NCI-H146 treated with DMSO at 0.1 percent for 48 hours (cell line): ENCODE measurements around the gene TACSTD2.
"Not testable (repeated sequence)": the region's sequence is repeated elsewhere in the genome, so short reads cannot be mapped to it uniquely, and the experiment has no call there.

Experiments used
- DNase-seq: peaks from one replicate; lab custom pipeline; 2025; ENCODE audit not compliant: unreplicated experiment; lab: John Stamatoyannopoulos, UW

The TACSTD2 gene

DNA sequence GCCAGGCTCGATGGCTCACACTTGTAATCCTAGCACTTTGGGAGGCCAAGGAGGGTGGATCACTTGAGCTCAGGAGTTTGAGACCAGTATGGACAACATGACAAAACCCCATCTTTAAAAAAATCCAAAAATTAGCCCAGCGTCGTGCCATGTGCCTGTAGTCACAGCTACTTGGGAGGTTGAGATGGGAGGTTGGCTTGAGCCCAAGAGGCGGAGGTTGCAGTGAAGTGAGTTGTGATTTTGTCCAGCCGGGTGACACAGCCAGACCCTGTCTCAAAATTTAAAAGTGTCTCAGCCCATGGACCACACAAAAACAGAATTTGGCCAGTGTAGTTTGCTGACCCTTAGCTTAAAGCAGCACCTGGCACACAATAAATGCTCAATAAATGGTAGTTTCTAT lies 11.3 kb upstream of the TACSTD2 start:
- DNase-seq = no peak

- DNase-seq = no peak
These were observed 10.6 kb upstream of the TACSTD2 start for GRCh38 chr1:58587667-58588066.

GRCh38 chr1:58586271-58586670 lies 9.2 kb upstream of the TACSTD2 start:
- DNase-seq = no peak

DNA sequence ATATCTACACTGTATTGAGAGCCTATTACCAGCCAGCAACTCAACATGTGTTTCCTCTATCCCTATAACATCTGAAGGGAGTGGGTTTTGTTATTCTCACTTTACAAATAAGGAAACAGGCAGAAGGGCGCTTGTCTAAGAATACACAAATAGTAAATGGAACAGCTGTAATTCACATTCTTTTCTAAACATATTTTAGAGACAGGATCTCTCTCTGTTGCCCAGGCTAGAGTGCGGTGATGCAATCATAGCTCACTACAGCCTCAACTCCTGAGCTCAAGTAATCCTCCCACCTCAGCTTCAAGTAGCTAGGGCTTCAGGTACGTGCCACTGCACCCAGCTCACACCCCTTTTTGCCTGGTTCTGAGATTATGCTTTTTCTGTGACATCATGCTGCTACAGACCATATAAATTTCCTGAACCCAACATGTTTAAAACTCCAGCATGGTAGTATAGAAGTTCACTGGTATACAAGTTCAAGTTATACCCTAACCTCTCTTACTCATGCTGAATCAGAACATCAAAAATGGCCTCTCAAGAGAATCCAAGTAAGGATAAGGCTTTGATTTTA lies 8.6 kb upstream of the TACSTD2 start:
- DNase-seq = no peak

DNA sequence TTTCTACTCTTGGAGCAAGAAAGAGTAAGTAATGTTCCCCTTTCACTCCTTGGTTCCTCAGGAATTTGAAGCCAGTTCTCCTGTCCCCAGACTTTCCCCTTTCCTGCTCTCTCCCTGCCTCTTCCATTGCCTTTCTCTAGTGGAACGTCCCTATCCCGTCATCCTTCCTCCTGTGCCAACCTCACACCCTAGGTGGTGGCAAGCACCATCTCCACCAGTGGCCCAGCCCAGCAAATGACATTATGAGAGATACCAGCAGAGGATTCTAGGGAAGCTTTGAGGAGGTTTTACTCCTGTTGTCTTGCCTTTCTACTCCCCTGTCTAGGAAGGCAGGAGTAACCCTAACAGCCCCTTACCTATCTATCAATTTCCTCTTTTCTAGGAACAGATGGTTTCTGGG lies 8.1 kb upstream of the TACSTD2 start:
- DNase-seq = no peak

DNA sequence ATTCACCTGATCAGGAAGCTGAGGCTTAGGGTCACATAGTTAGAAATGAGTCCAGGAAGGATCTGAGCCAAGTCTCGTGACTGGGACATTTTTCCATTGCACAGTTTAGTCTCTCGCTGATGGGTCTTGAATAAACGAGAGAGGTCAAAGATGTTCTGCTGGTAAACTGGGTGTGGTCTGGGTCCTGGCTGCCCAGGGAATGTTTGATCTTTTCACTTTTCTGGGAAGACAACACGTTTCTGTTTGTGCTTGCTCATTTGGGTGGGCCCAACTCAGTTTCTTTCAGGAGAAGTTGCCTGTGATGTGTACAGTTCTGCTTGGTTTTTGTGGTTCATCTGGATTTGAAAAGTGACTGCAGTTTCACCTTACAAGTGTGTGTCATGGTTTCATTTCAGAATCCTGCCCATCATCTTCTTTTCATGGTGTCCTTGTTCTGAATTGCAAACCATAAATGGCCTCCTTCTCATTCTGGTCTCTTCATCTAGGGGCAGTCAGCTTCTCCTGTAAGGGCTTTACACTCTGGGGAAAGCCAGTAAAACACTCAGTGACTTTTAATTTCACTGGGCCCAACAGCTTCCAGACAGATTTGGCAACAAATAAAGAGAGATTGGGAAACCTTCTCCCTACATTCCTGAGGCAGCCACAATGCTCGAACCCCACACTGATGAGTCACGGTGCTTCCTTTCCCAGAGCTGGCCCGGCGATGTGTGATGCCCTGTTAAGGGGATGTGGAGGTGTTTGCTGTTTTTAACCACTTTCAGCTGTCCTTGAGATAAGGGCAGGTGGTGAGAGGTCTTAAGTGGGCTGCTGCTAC lies 7.2 kb upstream of the TACSTD2 start:
- no peak for DNase-seq

GRCh38 chr1:58583496-58583895 lies 6.4 kb upstream of the TACSTD2 start:
- DNase-seq = no peak

DNA sequence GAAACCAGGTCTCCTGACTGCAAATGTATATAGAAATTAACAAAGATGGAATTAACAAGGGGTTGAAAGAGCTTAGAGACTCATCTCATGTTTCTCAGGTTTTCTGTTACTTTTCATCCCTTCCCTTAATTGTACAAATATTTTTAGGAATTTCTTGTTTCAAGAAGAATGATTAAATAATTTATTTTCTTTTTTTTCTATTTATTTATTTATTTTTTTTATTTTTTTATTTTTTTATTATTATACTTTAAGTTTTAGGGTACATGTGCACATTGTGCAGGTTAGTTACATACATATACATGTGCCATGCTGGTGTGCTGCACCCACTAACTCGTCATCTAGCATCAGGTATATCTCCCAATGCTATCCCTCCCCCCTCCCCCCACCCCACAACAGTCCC lies 5.1 kb upstream of the TACSTD2 start:
- DNase-seq = not testable (repeated sequence)

- DNase-seq = no peak
These were observed 4.6 kb upstream of the TACSTD2 start for GRCh38 chr1:58581641-58582040.

DNA sequence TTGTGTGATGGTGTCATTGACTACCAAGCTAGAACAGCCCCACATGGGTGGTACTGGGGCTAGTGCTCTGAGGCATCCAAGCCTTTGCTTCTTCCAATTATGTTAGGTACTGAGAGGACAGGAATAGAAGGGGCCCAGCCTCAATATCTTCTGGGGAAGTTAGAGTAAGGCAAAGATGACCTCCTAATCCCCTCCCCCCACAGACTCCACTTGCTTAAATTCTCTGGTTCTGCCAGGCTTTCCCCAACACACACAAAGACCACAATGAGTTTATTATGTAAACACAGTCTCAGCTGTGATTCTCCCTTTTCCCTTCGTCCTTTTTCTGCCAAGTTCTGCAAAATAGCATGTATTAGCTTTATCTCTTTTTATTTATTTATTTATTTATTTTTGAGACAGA lies 3.1 kb upstream of the TACSTD2 start:
- no peak for DNase-seq

- DNase-seq = no peak
These were observed 590 bp upstream of the TACSTD2 start for GRCh38 chr1:58577654-58578030.

DNA sequence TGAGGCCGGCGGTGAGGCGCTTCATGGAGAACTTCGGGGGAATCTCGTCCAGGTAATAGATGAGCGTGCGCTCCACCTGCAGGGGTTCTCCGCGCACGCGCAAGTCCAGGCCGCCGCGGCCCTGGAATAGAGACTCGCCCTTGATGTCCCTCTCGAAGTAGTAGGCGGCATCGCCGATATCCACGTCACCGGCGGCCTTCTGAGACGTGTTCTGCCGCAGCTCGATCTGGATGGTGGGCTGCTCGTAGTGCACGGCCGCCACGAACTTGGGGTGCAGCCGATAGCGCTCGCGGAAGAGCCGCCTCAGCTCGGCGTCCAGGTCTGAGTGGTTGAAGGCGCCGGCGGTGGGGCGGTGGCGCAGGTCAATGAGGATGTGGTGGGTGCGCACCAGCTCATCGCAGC lies 726 bp downstream of the TACSTD2 start:
- no peak for DNase-seq

- DNase-seq = no peak
These were observed 1.3 kb downstream of the TACSTD2 start for GRCh38 chr1:58575551-58576324.

GRCh38 chr1:58574816-58575215 lies 2.2 kb downstream of the TACSTD2 start:
- no peak for DNase-seq

- DNase-seq = no peak
These were observed 3.1 kb downstream of the TACSTD2 start for GRCh38 chr1:58573705-58574591.

- DNase-seq = no peak
These were observed 3.9 kb downstream of the TACSTD2 start for GRCh38 chr1:58573138-58573537.

DNA sequence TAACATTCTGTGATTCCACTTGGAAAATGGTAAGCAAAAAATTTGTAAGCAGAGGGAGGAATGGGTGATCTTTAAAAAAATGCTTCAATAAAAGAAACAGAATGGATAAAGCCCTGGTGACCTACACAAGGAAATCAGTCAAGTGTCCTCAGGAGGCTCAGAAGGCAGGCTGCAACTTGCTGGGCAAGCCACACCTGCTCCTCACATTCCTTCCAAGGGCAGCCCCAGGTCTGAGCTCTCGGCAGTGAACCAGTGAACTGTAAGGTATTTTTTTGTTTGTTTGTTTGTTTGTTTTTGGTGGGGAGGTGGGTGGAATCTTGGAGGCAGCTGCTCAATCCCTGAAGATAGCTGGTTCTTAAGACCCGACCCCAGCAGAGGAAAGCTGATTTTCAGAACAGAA lies 4.4 kb downstream of the TACSTD2 start:
- no peak for DNase-seq

DNA sequence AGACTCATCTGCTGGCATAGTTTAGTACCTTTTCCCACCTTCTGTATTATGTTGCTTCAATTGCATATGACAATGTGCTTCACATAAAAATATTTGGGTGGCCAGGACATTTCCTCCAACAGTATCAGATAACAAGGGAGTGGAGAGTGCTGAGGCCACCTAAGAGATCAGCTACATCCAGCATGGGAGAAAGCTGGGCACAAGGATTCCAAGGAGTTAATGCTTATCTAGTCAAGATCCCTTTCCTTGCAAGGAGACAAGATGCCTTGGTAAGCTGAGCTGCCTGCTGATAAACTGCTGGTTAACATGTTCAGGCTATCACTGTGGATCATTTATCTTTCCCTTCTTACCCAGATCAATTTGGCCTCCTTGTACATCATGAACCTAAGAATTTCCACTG lies 5.4 kb downstream of the TACSTD2 start:
- DNase-seq = no peak

DNA sequence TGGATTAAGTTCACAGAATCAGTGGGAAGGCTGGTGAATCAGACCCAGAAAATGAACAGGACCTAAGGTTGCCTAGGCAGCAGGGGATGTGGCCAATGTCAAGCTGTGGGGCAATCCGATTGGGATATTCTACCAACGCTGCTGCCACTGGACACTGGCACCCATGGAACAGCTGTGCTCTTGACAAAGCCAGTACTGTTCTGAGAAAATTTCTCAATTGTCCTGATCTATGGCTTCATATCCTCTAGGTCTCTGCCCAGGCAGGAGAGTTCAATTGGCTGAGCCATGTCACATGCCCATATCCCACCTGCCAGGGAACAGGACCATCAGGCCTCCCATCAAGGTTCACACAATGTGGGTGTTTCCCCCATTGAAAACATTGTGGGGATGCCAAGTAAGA lies 6.2 kb downstream of the TACSTD2 start:
- no peak for DNase-seq

GRCh38 chr1:58570094-58570493 lies 7.0 kb downstream of the TACSTD2 start:
- DNase-seq = no peak

DNA sequence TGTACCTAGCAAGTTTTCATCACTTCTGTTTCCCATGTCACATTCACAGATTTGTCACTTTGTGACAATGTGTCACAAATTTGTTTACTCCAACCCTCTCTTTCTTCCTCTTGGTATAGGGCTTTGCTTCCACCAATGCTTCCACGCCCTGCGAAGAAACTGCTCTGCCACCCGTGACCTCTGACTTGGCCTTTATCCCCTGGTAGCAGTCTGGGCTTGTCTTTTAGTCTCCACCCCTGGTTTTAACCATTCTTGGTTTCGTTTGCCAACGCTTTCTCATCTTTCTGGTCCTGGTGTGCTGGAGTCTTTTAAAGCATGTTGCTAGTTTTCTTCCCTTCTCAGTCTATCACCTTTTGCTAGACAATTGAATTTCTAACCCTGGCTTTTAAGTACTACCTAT lies 8.1 kb downstream of the TACSTD2 start:
- no peak for DNase-seq
